OCI-LY1 (cell line): ENCODE data around the gene GPBAR1.

Experiments
- H2AFZ ChIP-seq: fragments of 200-600 bp; sonication (generic), shearing (Covaris generic); 2 replicates; pipeline ENCODE4 v1.6.0; 2014; ENCODE audit warnings: antibody characterized with exemption, mild to moderate bottlenecking, low read length
- H3F3A ChIP-seq: fragments of 200-600 bp; sonication (generic), shearing (Covaris generic); 2 replicates; pipeline ENCODE4 v1.6.0; 2014; ENCODE audit warnings: mild to moderate bottlenecking, antibody characterized with exemption, low read length, moderate library complexity; ENCODE audit not compliant: insufficient read depth
- H3K27ac ChIP-seq: fragments of 200-600 bp; sonication (generic); 2 replicates; pipeline ENCODE4 v1.5.1; 2014; ENCODE audit warnings: low read length, mixed run types, mild to moderate bottlenecking, low read depth; ENCODE audit not compliant: poor library complexity, severe bottlenecking
- H3K27me3 ChIP-seq: fragments of 200-600 bp; sonication (generic); 2 replicates; pipeline ENCODE4 v1.6.0; 2014; ENCODE audit warnings: antibody characterized with exemption, mild to moderate bottlenecking, low read length, moderate library complexity; ENCODE audit not compliant: insufficient read depth
- H3K36me3 ChIP-seq: fragments of 200-600 bp; sonication (generic); 2 replicates; pipeline ENCODE4 v1.6.1; 2014; ENCODE audit warnings: mild to moderate bottlenecking, antibody characterized with exemption, low read length, moderate library complexity, mixed read lengths; ENCODE audit not compliant: insufficient read depth
- H3K4me1 ChIP-seq: fragments of 200-600 bp; sonication (generic); 2 replicates; pipeline ENCODE4 v1.5.1; 2014; ENCODE audit warnings: mild to moderate bottlenecking, low read length, moderate library complexity; ENCODE audit not compliant: insufficient read depth, severe bottlenecking
- H3K4me2 ChIP-seq: fragments of 200-600 bp; sonication (generic), shearing (Covaris generic); 2 replicates; pipeline ENCODE4 v1.6.1; 2014; ENCODE audit warnings: low read length
- H3K4me3 ChIP-seq: fragments of 200-600 bp; sonication (generic); 2 replicates; pipeline ENCODE4 v1.5.1; 2014; ENCODE audit warnings: low read length, low read depth, mild to moderate bottlenecking, mixed read lengths; ENCODE audit not compliant: poor library complexity, severe bottlenecking
- H3K79me2 ChIP-seq: fragments of 200-600 bp; shearing (Covaris generic); 2 replicates; pipeline ENCODE4 v1.6.1; 2016; ENCODE audit warnings: mixed run types, low read length, mixed read lengths; ENCODE audit not compliant: insufficient read depth
- H3K9ac ChIP-seq: fragments of 200-600 bp; sonication (generic), shearing (Covaris generic); 2 replicates; pipeline ENCODE4 v1.6.1; 2014; ENCODE audit warnings: mild to moderate bottlenecking, low read length, mixed read lengths
- H3K9me2 ChIP-seq: fragments of 200-600 bp; sonication (generic), shearing (Covaris generic); 2 replicates; pipeline ENCODE4 v1.6.1; 2014; ENCODE audit warnings: low read depth, mild to moderate bottlenecking, low read length, mixed read lengths
- H3K9me3 ChIP-seq: fragments of 200-600 bp; shearing (Covaris generic); 2 replicates; pipeline ENCODE4 v1.6.1; 2014; ENCODE audit warnings: low read length, mixed read lengths
- H4K20me1 ChIP-seq: fragments of 200-600 bp; sonication (generic), shearing (Covaris generic); 2 replicates; pipeline ENCODE4 v1.6.0; 2016; ENCODE audit warnings: mild to moderate bottlenecking, low read length; ENCODE audit not compliant: insufficient read depth
- EZH2 ChIP-seq: fragments of 200-600 bp; sonication (generic), shearing (Covaris generic); IDR thresholded peaks from 2 replicates; pipeline ENCODE4 v1.8.0; 2017; ENCODE audit warnings: borderline replicate concordance, mixed run types, mild to moderate bottlenecking, antibody characterized with exemption, low read length, moderate library complexity, mixed read lengths
- TF ChIP-seq, protein P1 (sequence below): fragments of 200-600 bp; sonication (generic), shearing (Covaris generic); IDR thresholded peaks from 2 replicates; pipeline ENCODE4 v1.5.1; 2017; ENCODE audit warnings: mild to moderate bottlenecking, antibody characterized with exemption, low read length, moderate library complexity, mixed read lengths

The GPBAR1 gene

GRCh38 chr2:218281449-218281848 is 20.6 kb downstream of the GPBAR1 start:
- Histone ChIP-seq H3K4me2 (no peak overlapping the region), H3K9ac (no peak overlapping the region), H3K36me3 (no peaks in the 10 kb centered on the region)

DNA sequence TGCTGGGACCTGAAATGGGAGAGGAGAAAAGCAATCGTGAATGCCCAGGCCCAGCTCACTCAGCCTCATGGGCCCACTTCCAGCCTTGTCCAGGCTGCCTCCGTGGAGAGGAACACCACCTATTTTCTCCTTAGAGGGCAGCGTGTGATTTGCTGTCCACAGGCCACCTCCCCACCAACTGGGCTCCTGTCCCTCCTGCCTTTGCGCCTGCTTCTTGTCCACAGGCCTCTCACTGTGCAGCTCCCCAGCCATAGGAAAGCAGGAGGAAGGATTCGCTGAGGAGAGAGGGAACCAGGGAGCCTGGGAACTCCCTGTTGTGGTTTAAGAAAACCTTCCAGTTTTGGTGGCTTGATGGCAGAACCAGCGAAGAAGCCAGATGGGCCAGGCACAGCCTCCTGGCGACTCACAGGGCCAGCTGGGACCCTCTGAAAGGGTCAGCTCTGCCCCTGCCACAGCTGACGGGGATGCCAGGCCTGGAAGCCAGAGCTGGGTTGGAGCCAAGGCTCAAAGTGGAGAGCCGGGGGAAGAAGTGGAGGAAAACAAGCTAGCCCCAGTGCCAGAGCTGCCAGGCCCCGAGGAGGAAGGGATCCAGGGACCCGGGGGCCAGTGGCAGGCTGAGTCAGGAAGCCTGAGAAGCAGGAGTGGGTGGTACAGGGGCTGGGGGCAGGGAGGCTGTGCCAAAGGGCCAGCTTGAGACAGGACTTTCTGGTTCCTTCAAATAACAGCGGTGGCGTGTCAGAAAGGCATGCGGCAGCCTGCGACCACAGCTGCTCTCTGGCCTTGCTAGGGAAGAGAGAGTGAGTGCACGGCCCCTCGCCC is 21.6 kb downstream of the GPBAR1 start:
- Histone ChIP-seq H4K20me1 (no peaks in the 10 kb centered on the region), H3K4me3 (no peak overlapping the region), H3F3A (no peaks in the 10 kb centered on the region), H3K9me3 (no peaks in the 10 kb centered on the region), H3K9me2 (no peaks in the 10 kb centered on the region), H3K36me3 (no peaks in the 10 kb centered on the region), H3K9ac (no peak overlapping the region), H2AFZ (no peak overlapping the region), H3K79me2 (no peaks in the 10 kb centered on the region), H3K27me3 (no peaks in the 10 kb centered on the region), H3K27ac (no peak overlapping the region), H3K4me2 (no peak overlapping the region), H3K4me1 (peaks cover 20% of the 10 kb centered on the region)
- TF ChIP-seq EZH2: no peak
- TF ChIP-seq, protein P1, sequence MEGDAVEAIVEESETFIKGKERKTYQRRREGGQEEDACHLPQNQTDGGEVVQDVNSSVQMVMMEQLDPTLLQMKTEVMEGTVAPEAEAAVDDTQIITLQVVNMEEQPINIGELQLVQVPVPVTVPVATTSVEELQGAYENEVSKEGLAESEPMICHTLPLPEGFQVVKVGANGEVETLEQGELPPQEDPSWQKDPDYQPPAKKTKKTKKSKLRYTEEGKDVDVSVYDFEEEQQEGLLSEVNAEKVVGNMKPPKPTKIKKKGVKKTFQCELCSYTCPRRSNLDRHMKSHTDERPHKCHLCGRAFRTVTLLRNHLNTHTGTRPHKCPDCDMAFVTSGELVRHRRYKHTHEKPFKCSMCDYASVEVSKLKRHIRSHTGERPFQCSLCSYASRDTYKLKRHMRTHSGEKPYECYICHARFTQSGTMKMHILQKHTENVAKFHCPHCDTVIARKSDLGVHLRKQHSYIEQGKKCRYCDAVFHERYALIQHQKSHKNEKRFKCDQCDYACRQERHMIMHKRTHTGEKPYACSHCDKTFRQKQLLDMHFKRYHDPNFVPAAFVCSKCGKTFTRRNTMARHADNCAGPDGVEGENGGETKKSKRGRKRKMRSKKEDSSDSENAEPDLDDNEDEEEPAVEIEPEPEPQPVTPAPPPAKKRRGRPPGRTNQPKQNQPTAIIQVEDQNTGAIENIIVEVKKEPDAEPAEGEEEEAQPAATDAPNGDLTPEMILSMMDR: no peak

More at GRCh38 chr2:218281449-218281848, 20.6 kb downstream of the GPBAR1 start:
- TF ChIP-seq, protein P1: no peak
- no peak for TF ChIP-seq EZH2
- Histone ChIP-seq H2AFZ (no peak overlapping the region), H3K27me3 (no peaks in the 10 kb centered on the region), H3K27ac (no peak overlapping the region), H3K9me3 (no peaks in the 10 kb centered on the region), H4K20me1 (no peaks in the 10 kb centered on the region), H3K4me1 (peaks cover 11% of the 10 kb centered on the region), H3K79me2 (no peaks in the 10 kb centered on the region), H3K9me2 (no peaks in the 10 kb centered on the region), H3F3A (no peaks in the 10 kb centered on the region), H3K4me3 (no peak overlapping the region)

- TF ChIP-seq EZH2: no peak
- TF ChIP-seq, protein P1: no peak
- Histone ChIP-seq H3K27ac (no peak overlapping the region), H3K4me3 (no peak overlapping the region), H3K79me2 (no peaks in the 10 kb centered on the region), H3K36me3 (no peaks in the 10 kb centered on the region), H3F3A (no peaks in the 10 kb centered on the region), H3K9ac (no peak overlapping the region), H2AFZ (no peak overlapping the region), H3K4me2 (no peak overlapping the region), H3K4me1 (peaks cover 21% of the 10 kb centered on the region), H3K9me2 (no peaks in the 10 kb centered on the region), H4K20me1 (no peaks in the 10 kb centered on the region), H3K9me3 (no peaks in the 10 kb centered on the region), H3K27me3 (no peaks in the 10 kb centered on the region)
These were observed 23.4 kb downstream of the GPBAR1 start for GRCh38 chr2:218284106-218284811.
